ENCODE data around the gene ZBTB6.

DNA sequence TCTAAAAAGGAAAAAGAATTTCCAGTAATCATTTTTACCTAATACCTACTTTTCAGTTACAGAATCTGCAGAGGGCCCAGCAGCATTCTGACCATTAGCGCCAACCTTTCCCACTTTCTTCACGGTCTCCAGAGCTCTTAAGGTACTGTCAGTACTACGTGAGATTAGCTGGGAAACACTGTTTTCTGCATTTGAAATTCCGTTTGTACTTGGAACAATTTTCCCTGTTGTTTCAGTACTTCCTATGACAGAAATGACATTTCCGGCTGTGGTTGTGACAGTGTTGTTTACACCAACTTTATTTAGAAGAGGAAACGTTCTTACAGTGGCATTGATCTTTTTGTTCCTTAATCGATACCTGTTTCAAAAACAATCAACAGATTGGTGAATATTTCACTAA lies 47.8 kb downstream of the ZBTB6 start:
- no peak for TF ChIP-seq POLR2A (IDR thresholded peaks at IDR 0.05)
- TF ChIP-seq CTCF (IDR thresholded peaks at IDR 0.05), result no peak

Measured in esophagus squamous epithelium (tissue), 4 donors.